ENCODE results near the gene HNRNPA1.
A peak's percentile ranks its signal among the peaks of the same experiment; 100 is the strongest.

The HNRNPA1 gene

DNA sequence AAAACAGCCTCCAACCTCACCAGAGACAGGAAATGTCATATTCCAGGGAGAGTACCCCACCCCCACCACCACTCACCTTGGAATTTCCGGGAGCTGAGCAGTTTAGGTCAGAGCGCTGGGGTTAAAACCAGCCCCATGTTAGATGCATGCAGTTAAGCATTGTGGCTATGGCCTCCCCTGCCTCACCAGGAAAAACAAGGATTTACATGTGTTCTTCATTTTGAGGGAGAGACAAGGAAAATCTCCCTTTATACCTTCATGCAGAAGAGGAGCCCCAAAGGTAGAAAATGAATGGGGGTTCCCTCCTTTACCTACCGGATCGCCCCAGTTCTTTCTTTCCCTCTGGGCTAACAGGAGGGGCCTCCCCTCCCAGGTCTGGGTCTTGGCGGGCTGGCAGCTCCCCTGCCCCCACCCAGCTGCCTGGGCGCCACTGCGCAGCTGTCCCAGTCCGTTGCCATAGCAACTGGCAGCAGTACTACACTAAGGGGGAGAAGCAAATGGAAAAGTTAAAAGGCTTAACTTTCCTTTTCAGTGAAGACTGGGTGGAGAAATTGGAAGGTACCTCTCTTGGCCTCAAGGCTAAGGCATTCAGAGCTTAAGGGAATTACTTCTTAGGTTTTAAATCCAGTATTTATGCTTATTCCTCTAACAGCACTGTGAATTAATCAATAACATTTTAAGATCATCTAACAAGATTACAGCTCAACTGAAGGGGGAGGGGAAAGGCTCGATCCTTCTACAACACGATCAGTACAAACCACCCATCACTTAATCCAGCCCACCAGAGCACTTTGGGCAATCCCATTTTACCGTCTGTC lies 21.1 kb upstream of the HNRNPA1 start:
- no peak for DNase-seq (ENCODE audit: low read depth in 1 of 2, low spot score in 1 of 2)
- no peak overlapping the region for H3K27ac ChIP-seq (replicated peaks)
- H3K27me3 ChIP-seq (ENCODE audit: insufficient read depth, poor library complexity, severe bottlenecking), result no peaks in the 10 kb centered on the region
- TF ChIP-seq, protein P1, sequence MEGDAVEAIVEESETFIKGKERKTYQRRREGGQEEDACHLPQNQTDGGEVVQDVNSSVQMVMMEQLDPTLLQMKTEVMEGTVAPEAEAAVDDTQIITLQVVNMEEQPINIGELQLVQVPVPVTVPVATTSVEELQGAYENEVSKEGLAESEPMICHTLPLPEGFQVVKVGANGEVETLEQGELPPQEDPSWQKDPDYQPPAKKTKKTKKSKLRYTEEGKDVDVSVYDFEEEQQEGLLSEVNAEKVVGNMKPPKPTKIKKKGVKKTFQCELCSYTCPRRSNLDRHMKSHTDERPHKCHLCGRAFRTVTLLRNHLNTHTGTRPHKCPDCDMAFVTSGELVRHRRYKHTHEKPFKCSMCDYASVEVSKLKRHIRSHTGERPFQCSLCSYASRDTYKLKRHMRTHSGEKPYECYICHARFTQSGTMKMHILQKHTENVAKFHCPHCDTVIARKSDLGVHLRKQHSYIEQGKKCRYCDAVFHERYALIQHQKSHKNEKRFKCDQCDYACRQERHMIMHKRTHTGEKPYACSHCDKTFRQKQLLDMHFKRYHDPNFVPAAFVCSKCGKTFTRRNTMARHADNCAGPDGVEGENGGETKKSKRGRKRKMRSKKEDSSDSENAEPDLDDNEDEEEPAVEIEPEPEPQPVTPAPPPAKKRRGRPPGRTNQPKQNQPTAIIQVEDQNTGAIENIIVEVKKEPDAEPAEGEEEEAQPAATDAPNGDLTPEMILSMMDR (IDR thresholded peaks at IDR 0.05; ENCODE audit: insufficient read depth, low read length), result no peak
- TF ChIP-seq POLR2AphosphoS5 (IDR thresholded peaks at IDR 0.05; ENCODE audit: low read depth) (no peak), GABPA (IDR thresholded peaks at IDR 0.05; ENCODE audit: low read depth) (no peak), SPI1 (IDR thresholded peaks at IDR 0.05; ENCODE audit: borderline replicate concordance, low read depth) (no peak)
- TF ChIP-seq, protein P2, sequence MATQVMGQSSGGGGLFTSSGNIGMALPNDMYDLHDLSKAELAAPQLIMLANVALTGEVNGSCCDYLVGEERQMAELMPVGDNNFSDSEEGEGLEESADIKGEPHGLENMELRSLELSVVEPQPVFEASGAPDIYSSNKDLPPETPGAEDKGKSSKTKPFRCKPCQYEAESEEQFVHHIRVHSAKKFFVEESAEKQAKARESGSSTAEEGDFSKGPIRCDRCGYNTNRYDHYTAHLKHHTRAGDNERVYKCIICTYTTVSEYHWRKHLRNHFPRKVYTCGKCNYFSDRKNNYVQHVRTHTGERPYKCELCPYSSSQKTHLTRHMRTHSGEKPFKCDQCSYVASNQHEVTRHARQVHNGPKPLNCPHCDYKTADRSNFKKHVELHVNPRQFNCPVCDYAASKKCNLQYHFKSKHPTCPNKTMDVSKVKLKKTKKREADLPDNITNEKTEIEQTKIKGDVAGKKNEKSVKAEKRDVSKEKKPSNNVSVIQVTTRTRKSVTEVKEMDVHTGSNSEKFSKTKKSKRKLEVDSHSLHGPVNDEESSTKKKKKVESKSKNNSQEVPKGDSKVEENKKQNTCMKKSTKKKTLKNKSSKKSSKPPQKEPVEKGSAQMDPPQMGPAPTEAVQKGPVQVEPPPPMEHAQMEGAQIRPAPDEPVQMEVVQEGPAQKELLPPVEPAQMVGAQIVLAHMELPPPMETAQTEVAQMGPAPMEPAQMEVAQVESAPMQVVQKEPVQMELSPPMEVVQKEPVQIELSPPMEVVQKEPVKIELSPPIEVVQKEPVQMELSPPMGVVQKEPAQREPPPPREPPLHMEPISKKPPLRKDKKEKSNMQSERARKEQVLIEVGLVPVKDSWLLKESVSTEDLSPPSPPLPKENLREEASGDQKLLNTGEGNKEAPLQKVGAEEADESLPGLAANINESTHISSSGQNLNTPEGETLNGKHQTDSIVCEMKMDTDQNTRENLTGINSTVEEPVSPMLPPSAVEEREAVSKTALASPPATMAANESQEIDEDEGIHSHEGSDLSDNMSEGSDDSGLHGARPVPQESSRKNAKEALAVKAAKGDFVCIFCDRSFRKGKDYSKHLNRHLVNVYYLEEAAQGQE (IDR thresholded peaks at IDR 0.05; ENCODE audit: insufficient replicate concordance, low read depth), result no peak
- H3K4me3 ChIP-seq (replicated peaks; ENCODE audit: insufficient read depth, low read length), result no peak overlapping the region

DNA sequence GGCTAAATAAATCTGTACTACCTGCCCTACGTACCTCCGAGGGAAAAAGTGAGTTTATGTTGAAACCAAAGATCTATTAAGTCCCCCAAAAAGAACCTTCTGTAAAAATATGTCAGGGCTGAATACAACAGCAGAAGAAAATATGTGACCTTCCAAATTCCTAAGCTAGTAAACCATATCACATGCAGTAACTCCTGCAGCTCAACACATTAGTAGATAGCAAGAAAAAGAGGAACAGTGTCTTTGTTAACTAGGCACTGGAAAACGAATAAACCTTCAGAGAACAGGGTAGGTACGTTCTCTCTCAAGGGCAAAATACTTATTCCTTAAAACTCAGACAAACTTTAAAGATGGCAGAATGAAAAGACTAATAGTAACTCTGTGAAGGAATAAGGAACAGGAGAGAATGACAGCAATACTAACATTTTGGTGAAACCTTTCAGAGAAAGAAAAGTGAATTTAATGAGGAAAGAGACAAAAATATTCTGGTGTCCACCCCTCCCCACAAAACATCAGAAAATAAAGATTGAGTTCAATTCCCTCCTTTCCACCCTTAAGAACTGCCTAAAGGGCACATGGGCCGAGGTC lies 18.6 kb upstream of the HNRNPA1 start:
- no peak overlapping the region for H3K27ac ChIP-seq (replicated peaks)
- H3K27me3 ChIP-seq (ENCODE audit: insufficient read depth, poor library complexity, severe bottlenecking), result no peaks in the 10 kb centered on the region
- DNase-seq (ENCODE audit: low read depth in 1 of 2, low spot score in 1 of 2), result no peak
- no peak overlapping the region for H3K4me3 ChIP-seq (replicated peaks; ENCODE audit: insufficient read depth, low read length)
- TF ChIP-seq, protein P1 (IDR thresholded peaks at IDR 0.05; ENCODE audit: insufficient read depth, low read length), result no peak
- peak; percentile 90 for TF ChIP-seq SPI1 (IDR thresholded peaks at IDR 0.05; ENCODE audit: borderline replicate concordance, low read depth)

DNA sequence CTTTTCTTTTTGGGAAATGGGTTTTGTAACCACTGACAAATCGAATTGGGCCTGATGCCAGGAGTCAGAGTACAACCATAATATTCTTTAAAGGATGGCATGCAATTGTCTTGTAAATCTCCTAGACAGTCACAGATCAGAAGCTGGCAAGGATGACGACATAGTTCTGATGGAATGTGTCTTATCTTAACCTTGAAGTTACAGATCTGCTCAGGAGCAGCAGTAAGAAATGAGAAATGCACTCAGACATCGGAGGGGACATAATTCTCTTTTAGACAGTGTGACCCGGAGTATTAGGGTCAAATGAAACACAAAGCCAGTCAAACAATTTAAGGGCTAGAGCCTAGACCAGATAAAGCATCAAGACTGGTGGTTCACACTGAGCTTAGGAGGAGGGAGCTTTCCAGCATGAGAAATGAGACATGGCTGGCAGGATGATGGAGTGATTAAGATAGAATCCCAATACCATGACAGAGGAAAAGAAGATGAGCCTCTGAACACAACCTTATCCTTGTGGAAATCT lies 18.1 kb upstream of the HNRNPA1 start:
- no peak for DNase-seq (ENCODE audit: low read depth in 1 of 2, low spot score in 1 of 2)
- H3K27ac ChIP-seq (replicated peaks), result no peak overlapping the region
- TF ChIP-seq POLR2AphosphoS5 (IDR thresholded peaks at IDR 0.05; ENCODE audit: low read depth) (no peak), SPI1 (IDR thresholded peaks at IDR 0.05; ENCODE audit: borderline replicate concordance, low read depth) (no peak), GABPA (IDR thresholded peaks at IDR 0.05; ENCODE audit: low read depth) (no peak)
- TF ChIP-seq, protein P2 (IDR thresholded peaks at IDR 0.05; ENCODE audit: insufficient replicate concordance, low read depth), result no peak
- TF ChIP-seq, protein P1 (IDR thresholded peaks at IDR 0.05; ENCODE audit: insufficient read depth, low read length), result no peak
- no peaks in the 10 kb centered on the region for H3K27me3 ChIP-seq (ENCODE audit: insufficient read depth, poor library complexity, severe bottlenecking)
- no peak overlapping the region for H3K4me3 ChIP-seq (replicated peaks; ENCODE audit: insufficient read depth, low read length)

Measured in HL-60 (cell line).